ENCODE data around the gene PMP22.
"Not testable (repeated sequence)": the region's sequence is repeated elsewhere in the genome, so short reads cannot be mapped to it uniquely, and the experiment has no call there.

PMP22 gene

DNA sequence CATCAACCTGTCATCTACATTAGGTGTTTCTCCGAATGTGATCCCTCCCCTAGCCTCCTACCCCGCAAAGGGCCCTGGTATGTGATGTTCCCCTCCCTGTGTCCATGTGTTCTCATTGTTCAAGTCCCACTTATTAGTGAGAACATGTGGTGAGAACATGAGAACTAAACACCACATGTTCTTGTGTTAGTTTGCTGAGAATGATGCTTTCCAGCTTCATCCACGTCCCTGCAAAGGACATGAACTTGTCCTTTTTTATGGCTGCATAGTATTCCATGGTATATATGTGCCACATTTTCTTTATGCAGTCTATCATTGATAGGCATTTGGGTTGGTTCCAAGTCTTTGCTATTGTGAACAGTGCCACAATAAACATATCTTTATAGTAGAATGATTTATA is 43.3 kb downstream of the PMP22 start:
- not testable (repeated sequence) for H3K27ac ChIP-seq; DNase-seq (ENCODE audit: low read depth, low spot score)

GRCh38 chr17:15220785-15221184 is 44.3 kb downstream of the PMP22 start:
- H3K27ac ChIP-seq, result no peak overlapping the region
- DNase-seq (ENCODE audit: low read depth, low spot score), result no peak

GRCh38 chr17:15216481-15216880 is 48.6 kb downstream of the PMP22 start:
- DNase-seq (ENCODE audit: low read depth, low spot score), result no peak
- H3K27ac ChIP-seq, result no peak overlapping the region

DNA sequence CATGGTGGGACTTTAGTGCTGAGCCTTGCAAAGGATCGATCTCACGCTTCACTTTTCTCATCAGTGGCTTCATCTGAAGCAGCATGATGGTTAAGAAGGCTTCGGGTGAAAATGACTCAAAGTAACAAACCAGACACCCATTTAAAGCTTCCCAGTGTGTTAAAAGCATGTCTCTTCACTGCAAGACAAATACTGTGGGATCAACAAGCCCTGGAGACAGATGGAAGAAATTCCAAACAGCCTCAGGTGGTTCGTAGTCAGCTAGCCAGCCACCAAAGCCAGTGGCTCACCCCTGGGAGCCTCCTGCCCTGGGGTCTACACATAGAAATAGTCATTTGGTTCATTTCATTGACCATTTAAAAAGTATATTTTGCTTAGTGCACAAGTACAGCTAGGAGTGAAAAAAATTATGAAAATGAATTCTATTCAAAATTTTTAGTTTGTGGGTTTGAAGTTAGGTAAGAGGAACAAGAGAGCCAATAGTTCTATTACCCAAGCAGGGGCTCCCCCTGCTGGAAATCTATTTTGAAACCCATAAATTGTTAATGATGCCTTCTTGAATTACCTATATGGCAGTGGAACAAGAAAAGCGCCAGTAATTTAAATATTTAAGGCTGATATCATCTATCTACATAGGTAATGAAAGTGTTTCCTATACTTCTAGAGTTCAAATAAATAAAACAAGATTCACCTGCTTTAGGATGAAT is 51.6 kb downstream of the PMP22 start:
- no peak for DNase-seq (ENCODE audit: low read depth, low spot score)
- no peak overlapping the region for H3K27ac ChIP-seq

DNA sequence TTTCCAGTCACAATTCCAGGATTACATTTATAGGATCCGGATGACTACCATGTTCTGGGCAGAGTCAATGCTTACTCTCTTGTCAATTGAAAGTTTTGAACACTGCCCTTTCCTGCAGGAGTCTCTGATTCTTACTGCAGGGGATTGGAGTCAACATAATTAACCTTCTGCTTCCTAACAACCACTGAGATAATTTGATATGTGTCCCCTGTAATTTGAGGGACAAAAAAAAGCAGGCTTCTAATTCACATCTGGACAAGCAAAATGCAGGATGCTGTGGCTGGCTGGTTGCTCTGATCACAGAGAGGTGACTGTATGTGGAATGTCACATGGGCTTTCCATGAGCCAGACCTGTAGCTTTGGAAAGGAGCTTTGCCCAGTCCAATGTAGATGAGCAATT is 54.9 kb downstream of the PMP22 start:
- no peak for DNase-seq (ENCODE audit: low read depth, low spot score)
- H3K27ac ChIP-seq, result no peak overlapping the region

GRCh38 chr17:15203062-15203461 is 62.1 kb downstream of the PMP22 start:
- not testable (repeated sequence) for H3K27ac ChIP-seq; DNase-seq (ENCODE audit: low read depth, low spot score)

- not testable (repeated sequence) for DNase-seq (ENCODE audit: low read depth, low spot score); H3K27ac ChIP-seq
These were observed 64.6 kb downstream of the PMP22 start for GRCh38 chr17:15200574-15200973.

DNA sequence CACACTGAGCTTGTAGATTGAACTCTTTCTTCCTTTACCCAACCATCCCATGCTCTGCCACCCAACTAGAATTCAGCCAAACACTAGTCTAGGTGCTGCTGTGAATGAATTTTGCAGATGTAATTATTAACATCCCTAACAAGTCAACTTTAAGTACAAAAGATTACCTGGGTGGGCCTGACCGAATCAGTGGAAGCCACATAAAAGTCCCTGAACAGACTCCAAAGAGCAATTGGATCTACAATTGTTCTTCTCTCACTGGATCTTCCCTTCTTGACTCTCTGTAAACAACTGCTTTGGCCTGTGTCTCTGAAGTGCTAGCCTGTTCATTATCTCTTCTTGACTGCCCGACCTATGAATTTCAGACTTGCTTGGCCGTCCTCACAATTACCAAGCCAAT is 67.9 kb downstream of the PMP22 start:
- H3K27ac ChIP-seq, result no peak overlapping the region
- no peak for DNase-seq (ENCODE audit: low read depth, low spot score)

DNA sequence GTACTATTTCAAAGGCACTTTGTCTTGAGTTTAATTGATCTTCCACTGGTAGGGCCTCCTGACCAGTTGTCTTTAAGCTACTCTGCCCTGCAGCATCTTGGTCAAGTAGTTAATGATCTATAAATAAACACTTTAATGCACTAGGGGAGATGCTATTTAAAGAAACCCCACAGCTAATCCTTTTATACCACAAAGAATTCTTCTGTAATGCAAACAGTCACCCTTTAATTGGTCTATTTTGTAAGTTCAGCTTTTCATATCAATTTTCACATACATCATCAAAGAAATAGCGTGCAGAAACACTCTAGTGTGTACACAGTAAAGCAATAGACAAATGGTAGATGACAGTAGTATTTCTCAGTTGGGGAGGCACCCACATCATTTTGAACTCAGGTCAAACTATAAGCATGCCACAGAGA is 70.3 kb downstream of the PMP22 start:
- DNase-seq (ENCODE audit: low read depth, low spot score), result no peak
- H3K27ac ChIP-seq, result no peak overlapping the region

DNA sequence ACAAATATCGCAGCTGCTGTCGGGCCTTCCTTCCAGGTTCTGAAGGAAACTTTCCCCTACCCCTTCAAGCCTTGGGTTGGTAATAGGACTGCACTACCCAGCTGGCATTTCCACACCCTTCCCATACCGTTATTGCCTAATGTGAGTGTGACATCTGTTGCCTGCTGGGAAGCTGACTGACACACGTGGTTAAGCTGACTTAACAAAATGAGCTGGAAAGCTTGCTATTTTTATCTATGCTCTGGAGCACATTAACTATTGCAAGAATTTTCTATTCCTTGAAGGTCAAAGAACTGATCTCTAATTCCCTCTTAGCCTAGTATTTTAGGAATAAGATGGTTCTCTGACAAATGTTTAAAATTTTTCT is 79.5 kb downstream of the PMP22 start:
- H3K27ac ChIP-seq, result no peak overlapping the region
- no peak for DNase-seq (ENCODE audit: low read depth, low spot score)

- H3K27ac ChIP-seq, result no peak overlapping the region
- DNase-seq (ENCODE audit: low read depth, low spot score), result no peak
These were observed 80.1 kb downstream of the PMP22 start for GRCh38 chr17:15184872-15185624.

DNA sequence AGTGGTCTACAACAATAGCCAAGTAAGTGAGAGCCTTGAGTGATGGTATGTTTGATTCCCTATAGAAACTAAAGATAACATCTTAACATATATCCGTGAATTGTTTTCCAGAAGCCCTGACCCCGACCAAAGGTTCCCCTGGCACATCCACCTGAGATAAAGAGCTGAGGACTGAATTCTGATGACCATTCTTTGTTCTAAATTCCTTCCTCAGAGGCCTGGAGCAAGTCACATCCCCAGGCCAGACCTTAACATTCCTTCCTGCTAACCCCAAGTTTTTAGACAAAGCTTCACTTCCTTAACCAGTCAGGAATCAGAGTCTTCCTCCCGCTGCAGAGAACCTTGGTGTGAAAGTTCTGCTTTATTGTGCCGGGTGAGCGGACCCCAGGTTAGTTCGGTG is 83.3 kb downstream of the PMP22 start:
- no peak for DNase-seq (ENCODE audit: low read depth, low spot score)
- H3K27ac ChIP-seq, result no peak overlapping the region

GRCh38 chr17:15181333-15181732 is 83.8 kb downstream of the PMP22 start:
- no peak for DNase-seq (ENCODE audit: low read depth, low spot score)
- H3K27ac ChIP-seq, result no peak overlapping the region

- no peak overlapping the region for H3K27ac ChIP-seq
- no peak for DNase-seq (ENCODE audit: low read depth, low spot score)
These were observed 85.0 kb downstream of the PMP22 start for GRCh38 chr17:15180121-15180561.
